K562 (cell line): ENCODE results near the gene EVC. TPM values are rescaled to one million over a fixed set of nuclear protein-coding genes. Genes with fewer than 3 reads are reported as not detected.

Source experiments
- ATAC-seq: fragments of 200-7000 bp; cut with Tn5 transposase; 3 replicates; pipeline ENCODE4 v1.9.1; 2020; ENCODE audit warnings: moderate library complexity
- BruUV-seq: library from RNA; stranded (reverse); fragments of 400-500 nt; replicated peaks from 2 replicates; lab custom pipeline; 2021; lab: Mats Ljungman, UMichigan
- CTCF ChIA-PET: fragments of 300-600 bp; formaldehyde crosslinking; extraction: SDS; loops from one replicate; lab custom pipeline; 2021; ENCODE audit warnings: low intra/inter-chr PET ratio; lab: Yijun Ruan, JAX
- POLR2A ChIA-PET: fragments of 300-600, 350-650 bp; sonication (Branson Sonifier 250); formaldehyde crosslinking; extraction: SDS; loops from one replicate; lab custom pipeline; 2021; ENCODE audit warnings: antibody characterized with exemption, inconsistent platforms; lab: Yijun Ruan, JAX
- DNase-seq, 4 experiments: peaks; one replicate each; pipeline versions ENCODE4 v3.0.0 to v3.0.0-alpha.2; 2011 to 2018; ENCODE audit warnings: low spot score in 3 of 4, mixed read lengths in 3 of 4; ENCODE audit errors: extremely low read depth in 1 of 4
- FAIRE-seq: peaks from 2 replicates; lab custom pipeline; 2011; peaks lifted over from hg19 to GRCh38; lab: Jason Lieb, UNC
- H2AFZ ChIP-seq: 2 replicates; pipeline ENCODE4 v1.6.0; 2011; ENCODE audit warnings: low read depth, low read length, control low read depth, inconsistent platforms
- H3K27ac ChIP-seq: fragments of 200-600 bp; 3 replicates; pipeline ENCODE4 v1.8.0; 2011; ENCODE audit warnings: low read depth, mild to moderate bottlenecking, control low read depth, inconsistent platforms, low read length, moderate library complexity, mixed read lengths; ENCODE audit errors: extremely low read depth
- H3K27me3 ChIP-seq, 2 experiments: fragments of 300-600 bp in 1 of 2; 2 replicates in 1 of 2; 3 replicates in 1 of 2; pipeline versions ENCODE4 v1.6.0 to v1.8.0; 2011; ENCODE audit warnings: inconsistent platforms in 2 of 2, low read length in 2 of 2, mild to moderate bottlenecking in 1 of 2, mixed read lengths in 1 of 2, moderate library complexity in 1 of 2; ENCODE audit not compliant: control insufficient read depth in 2 of 2, insufficient read depth in 2 of 2
- H3K36me3 ChIP-seq: fragments of 300-600 bp; 3 replicates; pipeline ENCODE4 v1.8.0; 2011; ENCODE audit warnings: mild to moderate bottlenecking, low read length, inconsistent platforms; ENCODE audit not compliant: control insufficient read depth, insufficient read depth
- H3K4me1 ChIP-seq, 2 experiments: fragments of 200-600 bp in 1 of 2; replicated peaks in 1 of 2; 2 replicates in 1 of 2; 3 replicates in 1 of 2; pipeline versions ENCODE4 v1.5.1 to v1.8.0; 2011; ENCODE audit warnings: inconsistent platforms in 2 of 2, low read length in 2 of 2, mild to moderate bottlenecking in 1 of 2, mixed read lengths in 1 of 2, moderate library complexity in 1 of 2; ENCODE audit not compliant: control insufficient read depth in 2 of 2, insufficient read depth in 2 of 2
- H3K4me2 ChIP-seq: 2 replicates; pipeline ENCODE4 v1.6.1; 2011; ENCODE audit warnings: low read length, control low read depth, inconsistent platforms, mixed read lengths; ENCODE audit not compliant: insufficient read depth
- H3K4me3 ChIP-seq: fragments of 200-600 bp; sonication (generic), shearing (Covaris generic); 2 replicates; pipeline ENCODE4 v1.5.1; 2016; ENCODE audit warnings: control low read depth, inconsistent platforms
- H3K79me2 ChIP-seq: fragments of 200-600 bp; 3 replicates; pipeline ENCODE4 v1.8.0; 2011; ENCODE audit warnings: low read length, inconsistent platforms; ENCODE audit not compliant: control insufficient read depth, insufficient read depth
- H3K9ac ChIP-seq, 2 experiments: 2 replicates each; pipeline versions ENCODE4 v1.6.0 to v1.6.1; 2011; ENCODE audit warnings: low read depth in 2 of 2, low read length in 2 of 2, control low read depth in 1 of 2, inconsistent platforms in 1 of 2, mild to moderate bottlenecking in 1 of 2, mixed read lengths in 1 of 2; ENCODE audit not compliant: insufficient read depth in 1 of 2
- H3K9me1 ChIP-seq: one replicate; pipeline ENCODE4 v1.6.0; 2011; ENCODE audit warnings: inconsistent platforms, mild to moderate bottlenecking, low read length, moderate library complexity; ENCODE audit not compliant: control insufficient read depth, insufficient read depth
- H3K9me3 ChIP-seq: replicated peaks from 2 replicates; pipeline ENCODE4 v1.5.1; 2011; ENCODE audit warnings: low read depth, low read length, inconsistent platforms; ENCODE audit not compliant: control insufficient read depth, insufficient read depth
- H4K20me1 ChIP-seq: replicated peaks from 2 replicates; pipeline ENCODE4 v1.6.1; 2011; ENCODE audit warnings: low read length, inconsistent platforms, mixed read lengths; ENCODE audit not compliant: control insufficient read depth, insufficient read depth
- DPF2 ChIP-seq: fragments of 450-650 bp; IDR thresholded peaks from 2 replicates; pipeline ENCODE4 v1.6.1; 2016
- HDAC8 ChIP-seq: fragments of 450-650 bp; IDR thresholded peaks from 2 replicates; pipeline ENCODE4 v1.6.1; 2016; ENCODE audit warnings: mild to moderate bottlenecking, missing genetic modification characterization, moderate library complexity, missing compliant biosample characterization
- ILF3 ChIP-seq: fragments of 450-650 bp; IDR thresholded peaks from 2 replicates; pipeline ENCODE4 v1.6.1; 2018; ENCODE audit warnings: antibody characterized with exemption, mild to moderate bottlenecking, moderate library complexity, borderline replicate concordance
- NFIC ChIP-seq: fragments of 450-650 bp; IDR thresholded peaks from 2 replicates; pipeline ENCODE4 v1.6.1; 2017; ENCODE audit warnings: mild to moderate bottlenecking, inconsistent platforms
- RBFOX2 ChIP-seq: fragments of 200-400 bp; formaldehyde crosslinking; IDR thresholded peaks from 2 replicates; pipeline ENCODE4 v1.6.1; 2017; ENCODE audit warnings: low read depth, mild to moderate bottlenecking, low read length, moderate library complexity
- ZNF232 ChIP-seq: sonication (generic); formaldehyde crosslinking; IDR thresholded peaks from 2 replicates; pipeline ENCODE4 v1.8.0; 2022; ENCODE audit warnings: mild to moderate bottlenecking, missing genetic modification reagents
- ZNF584 ChIP-seq: fragments of 200-800 bp; sonication (Bioruptor generic); IDR thresholded peaks from 2 replicates; pipeline ENCODE4 v1.6.1; 2016; ENCODE audit warnings: low read depth, mild to moderate bottlenecking, missing genetic modification characterization, missing compliant biosample characterization
- ZNF830 ChIP-seq: fragments of 250-450 bp; sonication (Bioruptor Pico); IDR thresholded peaks from 2 replicates; pipeline ENCODE4 v1.5.0; 2021; ENCODE audit warnings: mild to moderate bottlenecking
- WGBS: fragments of 100-300 bp; shearing (Covaris generic); methylation state at CpG from one replicate; pipeline ENCODE4 v1.1.6; 2016; ENCODE audit warnings: low coverage, mixed read lengths; ENCODE audit not compliant: insufficient coverage; ENCODE audit errors: missing lambda C conversion rate; 5-methylcytosine and 5-hydroxymethylcytosine counted together
- in situ Hi-C: fragments of 300-500 bp; cut with MboI; formaldehyde crosslinking; loops from 4 replicates; pipeline ENCODE4 v1.15.0; 2018; ENCODE audit warnings: inconsistent platforms, mixed read lengths
- intact Hi-C: fragments of 100-400 bp; cut with micrococcal nuclease; formaldehyde crosslinking; loops from 2 replicates; pipeline ENCODE4 v1.14.2; 2022
- polyA plus RNA-seq, 8 experiments: library from polyadenylated mRNA; depleted of rRNA in 4 of 8; stranded (reverse) in 5 of 8; unstranded in 3 of 8; fragments of >200 nt; fragmentation: Nextera tagmentation in 2 of 8; fragmentation: Illumina TruSeq in 1 of 8; extraction: Ambion mirVana in 2 of 8; extraction: Trizol in 1 of 8; gene quantifications; 2 replicates each; pipeline versions ENCODE4 v1.2.1 to v1.2.3, GENCODE V29; 2011 to 2014; ENCODE audit warnings: inconsistent platforms in 1 of 8, missing spikeins in 1 of 8
- total RNA-seq, 7 experiments: library from RNA; depleted of rRNA in 6 of 7; stranded (reverse); fragments of >200 nt in 6 of 7; fragmentation: Illumina TruSeq in 2 of 7; extraction: Trizol in 2 of 7; gene quantifications; 2 replicates each; pipeline versions ENCODE4 v1.2.1 to v1.2.3, GENCODE V29; 2011 to 2021; ENCODE audit warnings: low replicate concordance in 1 of 7
- TF ChIP-seq, protein P1 (sequence below): fragments of 450-650 bp; IDR thresholded peaks from 2 replicates; pipeline ENCODE4 v1.6.1; 2016; ENCODE audit warnings: missing biosample characterization, missing genetic modification characterization
- TF ChIP-seq, protein P2 (sequence below): sonication (generic); formaldehyde crosslinking; IDR thresholded peaks from 2 replicates; pipeline ENCODE4 v1.8.1; 2022; ENCODE audit warnings: missing genetic modification reagents

EVC gene
- total and polyA plus RNA-seq, 9 of the 15 experiments (the other 6 are each of a cell fraction or from before 2014, with no cell fraction given), result 0.03 to 3.2 (median 1.1) TPM

DNA sequence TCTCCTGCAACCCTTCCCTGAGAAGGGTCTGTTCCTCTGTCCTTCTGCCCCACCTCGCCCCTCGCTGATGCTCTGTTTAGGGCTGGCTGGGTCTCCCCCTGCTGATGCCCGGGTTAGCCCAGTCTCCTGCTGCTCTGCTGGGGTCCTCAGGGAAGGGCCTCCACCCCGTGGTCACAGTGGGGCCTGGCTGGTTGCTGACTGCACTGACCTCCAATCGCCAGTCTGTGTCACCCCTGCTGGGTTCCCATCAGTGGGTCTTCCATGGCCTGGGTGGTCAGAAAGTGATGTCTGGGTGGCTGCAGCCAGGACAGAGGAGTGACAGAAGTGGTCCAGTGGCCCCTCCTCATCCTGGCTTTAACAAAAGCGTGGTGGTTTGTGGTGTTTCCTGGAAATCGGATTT lies 44.7 kb downstream of the EVC start:
- peaks cover 0 to 10% of the 10 kb centered on the region in 2 experiments; a peak in 1 of 5 replicates for H3K27me3 ChIP-seq
- no peak overlapping the region for H3K27ac ChIP-seq
- ChIA-PET CTCF (no interaction called here), POLR2A (no interaction called here)
- H3K4me1 ChIP-seq, result peaks cover 0 to 7% of the 10 kb centered on the region in 2 experiments; a peak in 2 of 5 replicates
- H3K36me3 ChIP-seq, result no peaks in the 10 kb centered on the region
- BruUV-seq, result no TSS peak
- in situ Hi-C loops (no loop called here), intact Hi-C loops (no loop called here)
- H3K4me3 ChIP-seq, result no peak overlapping the region
- no peak for TF ChIP-seq ZNF830 (CRISPR knock-in tag)
- no peak for TF ChIP-seq ZNF584
- TF ChIP-seq ILF3, result no peak
- TF ChIP-seq, protein P1, sequence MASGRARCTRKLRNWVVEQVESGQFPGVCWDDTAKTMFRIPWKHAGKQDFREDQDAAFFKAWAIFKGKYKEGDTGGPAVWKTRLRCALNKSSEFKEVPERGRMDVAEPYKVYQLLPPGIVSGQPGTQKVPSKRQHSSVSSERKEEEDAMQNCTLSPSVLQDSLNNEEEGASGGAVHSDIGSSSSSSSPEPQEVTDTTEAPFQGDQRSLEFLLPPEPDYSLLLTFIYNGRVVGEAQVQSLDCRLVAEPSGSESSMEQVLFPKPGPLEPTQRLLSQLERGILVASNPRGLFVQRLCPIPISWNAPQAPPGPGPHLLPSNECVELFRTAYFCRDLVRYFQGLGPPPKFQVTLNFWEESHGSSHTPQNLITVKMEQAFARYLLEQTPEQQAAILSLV, result no peak
- TF ChIP-seq RBFOX2, result no peak
- TF ChIP-seq, protein P2, sequence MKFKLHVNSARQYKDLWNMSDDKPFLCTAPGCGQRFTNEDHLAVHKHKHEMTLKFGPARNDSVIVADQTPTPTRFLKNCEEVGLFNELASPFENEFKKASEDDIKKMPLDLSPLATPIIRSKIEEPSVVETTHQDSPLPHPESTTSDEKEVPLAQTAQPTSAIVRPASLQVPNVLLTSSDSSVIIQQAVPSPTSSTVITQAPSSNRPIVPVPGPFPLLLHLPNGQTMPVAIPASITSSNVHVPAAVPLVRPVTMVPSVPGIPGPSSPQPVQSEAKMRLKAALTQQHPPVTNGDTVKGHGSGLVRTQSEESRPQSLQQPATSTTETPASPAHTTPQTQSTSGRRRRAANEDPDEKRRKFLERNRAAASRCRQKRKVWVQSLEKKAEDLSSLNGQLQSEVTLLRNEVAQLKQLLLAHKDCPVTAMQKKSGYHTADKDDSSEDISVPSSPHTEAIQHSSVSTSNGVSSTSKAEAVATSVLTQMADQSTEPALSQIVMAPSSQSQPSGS, result no peak
- no peak for TF ChIP-seq NFIC
- TF ChIP-seq DPF2, result no peak
- no peak for TF ChIP-seq HDAC8
- TF ChIP-seq ZNF232 (CRISPR knock-in tag), result no peak
- no peak for FAIRE-seq
- no peaks in the 10 kb centered on the region for H3K9me3 ChIP-seq
- H3K9me1 ChIP-seq, result no peaks in the 10 kb centered on the region
- WGBS, result 14% methylated on average over 7 of the region's 7 CpGs
- H4K20me1 ChIP-seq, result no peaks in the 10 kb centered on the region; the same call in 1 of the 2 replicates
- H3K9ac ChIP-seq, result no peak overlapping the region; a peak in 1 of 4 replicates
- H3K4me2 ChIP-seq, result no peak overlapping the region
- no peak for DNase-seq
- no peaks in the 10 kb centered on the region for H3K79me2 ChIP-seq
- no peak for ATAC-seq
- no peak overlapping the region for H2AFZ ChIP-seq
